ENCODE measurements around the gene CLEC11A. TPM values are rescaled to one million over a fixed set of nuclear protein-coding genes. Genes with fewer than 3 reads are reported as not detected.
"Not testable (repeated sequence)": the region's sequence is repeated elsewhere in the genome, so short reads cannot be mapped to it uniquely, and the experiment has no call there.

Gene CLEC11A
- total RNA-seq, 2 donors from 2014 or later, result 0.24 to 0.45 TPM

- not testable (repeated sequence) for H3K4me3 Mint-ChIP-seq; H3K9me3 Mint-ChIP-seq; ATAC-seq (replicated peaks); H3K36me3 Mint-ChIP-seq (ENCODE audit: low read depth); H3K4me1 Mint-ChIP-seq; H3K27ac Mint-ChIP-seq
- peaks cover 31% of the 10 kb centered on the region for H3K27me3 Mint-ChIP-seq
These were observed 50.3 kb downstream of the CLEC11A start for GRCh38 chr19:50773454-50773853.

Other genes with a start within 250 kb of the CLEC11A start
- gene EMC10, start 246.9 kb upstream of the CLEC11A start, total RNA-seq, result 10 to 100 TPM; 31.3 to 57.8 TPM
- 1 to 10 TPM in 1 of 2 donors, under 1 TPM in 1; 0.39 to 1.2 TPM for gene GARIN5A, start 246.5 kb upstream of the CLEC11A start, total RNA-seq
- gene JOSD2, start 212.2 kb upstream of the CLEC11A start, total RNA-seq, result 10 to 100 TPM; 37.5 to 45.8 TPM
- not detected for gene ASPDH, start 209.5 kb upstream of the CLEC11A start, total RNA-seq
- gene LRRC4B, start 154.9 kb upstream of the CLEC11A start, total RNA-seq, result not detected
- gene SYT3, start 83.5 kb upstream of the CLEC11A start, total RNA-seq, result not detected
- gene C19orf81, start 73.9 kb upstream of the CLEC11A start, total RNA-seq, result not detected
- not detected for gene SHANK1, start 3.6 kb upstream of the CLEC11A start, total RNA-seq
- not detected for gene GPR32, start 47.1 kb downstream of the CLEC11A start, total RNA-seq
- not detected for gene ACP4, start 67.1 kb downstream of the CLEC11A start, total RNA-seq
- 1 to 10 TPM in 1 of 2 donors, under 1 TPM in 1; 0.39 to 2.0 TPM for gene KLK1, start 100.4 kb downstream of the CLEC11A start, total RNA-seq
- gene KLK15, start 110.2 kb downstream of the CLEC11A start, total RNA-seq, result not detected
- not detected for gene KLK3, start 131.6 kb downstream of the CLEC11A start, total RNA-seq
- gene KLK2, start 150.1 kb downstream of the CLEC11A start, total RNA-seq, result under 1 TPM in 1 of 2 donors, not detected in 1; 0.24 TPM
- gene KLK4, start 188.0 kb downstream of the CLEC11A start, total RNA-seq, result not detected
- gene KLK5, start 229.7 kb downstream of the CLEC11A start, total RNA-seq, result not detected
- not detected for gene KLK6, start 246.2 kb downstream of the CLEC11A start, total RNA-seq

Data from activated T-helper 17 cell treated with anti-CD3 and anti-CD28 coated beads, Interleukin-2, amount 50 U/mL, for 72 hours (primary cell).